SK-N-SH (cell line): ENCODE results near the gene HS2ST1. TPM values are rescaled to one million over a fixed set of nuclear protein-coding genes. Genes with fewer than 3 reads are reported as not detected.

ENCODE experiments used
- CTCF ChIA-PET: fragments of 300-600, 350-600 bp; formaldehyde crosslinking; extraction: SDS; loops from one replicate; lab custom pipeline; 2021; lab: Yijun Ruan, JAX
- POLR2A ChIA-PET: fragments of 350-600 bp; sonication (Branson Sonifier 250); formaldehyde crosslinking; extraction: SDS; loops from one replicate; lab custom pipeline; 2020; ENCODE audit warnings: antibody characterized with exemption, inconsistent platforms; lab: Yijun Ruan, JAX
- DNase-seq: peaks from one replicate; pipeline ENCODE4 v3.0.0; 2012
- H2AFZ ChIP-seq: fragments of 200-600 bp; sonication (generic); 2 replicates; pipeline ENCODE4 v1.8.1; 2016; ENCODE audit warnings: antibody characterized with exemption, mild to moderate bottlenecking, low read depth
- H3F3A ChIP-seq: fragments of 200-600 bp; sonication (generic); replicated peaks from 2 replicates; pipeline ENCODE3; 2016; ENCODE audit warnings: antibody characterized with exemption, mild to moderate bottlenecking; ENCODE audit not compliant: insufficient read depth
- H3K27ac ChIP-seq, 2 experiments: fragments of 200-500 bp in 1 of 2; fragments of 200-600 bp in 1 of 2; sonication (Bioruptor generic) in 1 of 2; sonication (generic), shearing (Covaris generic) in 1 of 2; 2 replicates each; pipeline versions ENCODE4 v1.5.1 to v1.6.1; 2014 to 2016; ENCODE audit warnings: low read depth in 2 of 2, inconsistent platforms in 1 of 2, low read length in 1 of 2, mild to moderate bottlenecking in 1 of 2, mixed read lengths in 1 of 2
- H3K27me3 ChIP-seq: fragments of 200-600 bp; sonication (generic), shearing (Covaris generic); 2 replicates; pipeline ENCODE4 v1.6.1; 2016; ENCODE audit warnings: mixed run types; ENCODE audit not compliant: insufficient read depth
- H3K36me3 ChIP-seq, 2 experiments: fragments of 200-500 bp in 1 of 2; fragments of 200-600 bp in 1 of 2; sonication (Bioruptor generic) in 1 of 2; sonication (generic) in 1 of 2; replicated peaks in 1 of 2; 2 replicates each; pipeline versions ENCODE3 to v1.5.1; 2014 to 2016; ENCODE audit warnings: low read length in 1 of 2, mild to moderate bottlenecking in 1 of 2; ENCODE audit not compliant: insufficient read depth in 2 of 2, control insufficient read depth in 1 of 2
- H3K4me1 ChIP-seq, 2 experiments: fragments of 200-500 bp in 1 of 2; fragments of 200-600 bp in 1 of 2; sonication (Bioruptor generic) in 1 of 2; sonication (generic), shearing (Covaris generic) in 1 of 2; 2 replicates each; pipeline versions ENCODE4 v1.5.1 to v1.6.1; 2014 to 2016; ENCODE audit warnings: low read depth in 1 of 2, low read length in 1 of 2, mixed run types in 1 of 2; ENCODE audit not compliant: insufficient read depth in 2 of 2, control insufficient read depth in 1 of 2
- H3K4me2 ChIP-seq: fragments of 200-600 bp; sonication (generic), shearing (Covaris generic); 2 replicates; pipeline ENCODE4 v1.6.1; 2017; ENCODE audit warnings: mixed run types
- H3K4me3 ChIP-seq, 2 experiments: fragments of 200-500 bp in 1 of 2; fragments of 200-600 bp in 1 of 2; sonication (Bioruptor generic) in 1 of 2; sonication (generic), shearing (Covaris generic) in 1 of 2; 2 replicates each; pipeline versions ENCODE4 v1.5.1 to v1.8.1; 2014 to 2016; ENCODE audit warnings: low read depth in 2 of 2, inconsistent platforms in 1 of 2, low read length in 1 of 2, mild to moderate bottlenecking in 1 of 2, mixed read lengths in 1 of 2, moderate library complexity in 1 of 2
- H3K79me2 ChIP-seq: fragments of 200-600 bp; sonication (generic); 2 replicates; pipeline ENCODE4 v1.8.1; 2017; ENCODE audit warnings: mild to moderate bottlenecking; ENCODE audit not compliant: insufficient read depth
- H3K9ac ChIP-seq: fragments of 200-600 bp; sonication (generic); 2 replicates; pipeline ENCODE4 v1.6.1; 2017; ENCODE audit warnings: mixed run types
- H3K9me2 ChIP-seq: fragments of 200-600 bp; sonication (generic); 2 replicates; pipeline ENCODE4 v1.6.1; 2017; ENCODE audit warnings: mixed run types
- H3K9me3 ChIP-seq: fragments of 200-600 bp; sonication (generic); 2 replicates; pipeline ENCODE4 v1.6.1; 2017; ENCODE audit warnings: mixed run types, mild to moderate bottlenecking, moderate library complexity
- H4K20me1 ChIP-seq: fragments of 200-600 bp; sonication (generic); 2 replicates; pipeline ENCODE4 v1.6.1; 2017; ENCODE audit warnings: mild to moderate bottlenecking, mixed run types; ENCODE audit not compliant: insufficient read depth
- CHD2 ChIP-seq: fragments of 150-350 bp; IDR thresholded peaks from 2 replicates; pipeline ENCODE4 v1.6.1; 2018; ENCODE audit warnings: low read length; ENCODE audit not compliant: partially characterized antibody
- ELF1 ChIP-seq: IDR thresholded peaks from 2 replicates; pipeline ENCODE4 v1.4.0; 2012
- EZH2phosphoT487 ChIP-seq: fragments of 200-600 bp; sonication (generic); IDR thresholded peaks from 2 replicates; pipeline ENCODE4 v1.6.1; 2017; ENCODE audit warnings: low read depth, mixed run types, mild to moderate bottlenecking, antibody characterized with exemption, moderate library complexity, borderline replicate concordance
- FOSL2 ChIP-seq: IDR thresholded peaks from 2 replicates; pipeline ENCODE4 v1.4.0; 2012; ENCODE audit warnings: low read depth, mild to moderate bottlenecking, moderate library complexity, borderline replicate concordance
- FOXJ3 ChIP-seq: sonication (generic); formaldehyde crosslinking; IDR thresholded peaks from 2 replicates; pipeline ENCODE4 v1.5.1; 2020; ENCODE audit warnings: mild to moderate bottlenecking, missing genetic modification reagents
- FOXM1 ChIP-seq: IDR thresholded peaks from 2 replicates; pipeline ENCODE4 v1.4.0; 2012; ENCODE audit warnings: low read depth, mild to moderate bottlenecking
- GABPA ChIP-seq: IDR thresholded peaks from 2 replicates; pipeline ENCODE4 v1.4.0; 2012; ENCODE audit warnings: low read depth, mild to moderate bottlenecking
- GATA2 ChIP-seq: sonication (generic); formaldehyde crosslinking; IDR thresholded peaks from 2 replicates; pipeline ENCODE4 v1.5.0; 2020; ENCODE audit warnings: mild to moderate bottlenecking, missing genetic modification reagents
- JUND ChIP-seq: IDR thresholded peaks from 2 replicates; pipeline ENCODE4 v1.4.0; 2012
- NFIC ChIP-seq: IDR thresholded peaks from 2 replicates; pipeline ENCODE4 v1.4.0; 2012; ENCODE audit warnings: borderline replicate concordance
- NRF1 ChIP-seq: IDR thresholded peaks from 2 replicates; pipeline ENCODE4 v1.6.1; 2012; ENCODE audit warnings: low read depth, mild to moderate bottlenecking, low read length
- RCOR1 ChIP-seq: fragments of 150-350 bp; IDR thresholded peaks from 2 replicates; pipeline ENCODE4 v1.6.1; 2017; ENCODE audit warnings: antibody characterized with exemption, low read length
- RXRA ChIP-seq: IDR thresholded peaks from 2 replicates; pipeline ENCODE4 v1.4.0; 2012; ENCODE audit warnings: low read depth, mild to moderate bottlenecking, borderline replicate concordance
- SMC3 ChIP-seq: IDR thresholded peaks from 2 replicates; pipeline ENCODE4 v1.6.1; 2012; ENCODE audit warnings: low read depth, low read length, improper control_type of control experiment
- TCF12 ChIP-seq: IDR thresholded peaks from 2 replicates; pipeline ENCODE4 v1.4.0; 2012
- TEAD4 ChIP-seq: IDR thresholded peaks from 2 replicates; pipeline ENCODE4 v1.4.0; 2012; ENCODE audit warnings: mild to moderate bottlenecking, borderline replicate concordance; ENCODE audit not compliant: insufficient read depth
- YY1 ChIP-seq: IDR thresholded peaks from 2 replicates; pipeline ENCODE4 v1.4.0; 2012; ENCODE audit warnings: low read depth, mild to moderate bottlenecking
- WGBS: methylation state at CpG from one replicate; pipeline ENCODE4 v1.1.6; 2017; ENCODE audit warnings: low lambda C conversion rate; 5-methylcytosine and 5-hydroxymethylcytosine counted together
- polyA plus RNA-seq, 3 experiments: library from polyadenylated mRNA; depleted of rRNA; stranded (reverse); fragments of >200 nt; gene quantifications; 2 replicates each; pipeline ENCODE4 v1.2.3, GENCODE V29; 2012
- TF ChIP-seq, protein P1 (sequence below): IDR thresholded peaks from 2 replicates; pipeline ENCODE4 v1.4.0; 2012; ENCODE audit warnings: low read depth
- TF ChIP-seq, protein P2 (sequence below): IDR thresholded peaks from 2 replicates; pipeline ENCODE4 v1.4.0; 2012; ENCODE audit warnings: low read depth, borderline replicate concordance
- TF ChIP-seq, protein P3 (sequence below): fragments of 150-350 bp; IDR thresholded peaks from 2 replicates; pipeline ENCODE4 v1.6.1; 2016; ENCODE audit warnings: mild to moderate bottlenecking, low read depth, low read length

Gene HS2ST1
- polyA plus RNA-seq, 1 of the 3 experiments (the other 2 are of a cell fraction), result 16.6 TPM

DNA sequence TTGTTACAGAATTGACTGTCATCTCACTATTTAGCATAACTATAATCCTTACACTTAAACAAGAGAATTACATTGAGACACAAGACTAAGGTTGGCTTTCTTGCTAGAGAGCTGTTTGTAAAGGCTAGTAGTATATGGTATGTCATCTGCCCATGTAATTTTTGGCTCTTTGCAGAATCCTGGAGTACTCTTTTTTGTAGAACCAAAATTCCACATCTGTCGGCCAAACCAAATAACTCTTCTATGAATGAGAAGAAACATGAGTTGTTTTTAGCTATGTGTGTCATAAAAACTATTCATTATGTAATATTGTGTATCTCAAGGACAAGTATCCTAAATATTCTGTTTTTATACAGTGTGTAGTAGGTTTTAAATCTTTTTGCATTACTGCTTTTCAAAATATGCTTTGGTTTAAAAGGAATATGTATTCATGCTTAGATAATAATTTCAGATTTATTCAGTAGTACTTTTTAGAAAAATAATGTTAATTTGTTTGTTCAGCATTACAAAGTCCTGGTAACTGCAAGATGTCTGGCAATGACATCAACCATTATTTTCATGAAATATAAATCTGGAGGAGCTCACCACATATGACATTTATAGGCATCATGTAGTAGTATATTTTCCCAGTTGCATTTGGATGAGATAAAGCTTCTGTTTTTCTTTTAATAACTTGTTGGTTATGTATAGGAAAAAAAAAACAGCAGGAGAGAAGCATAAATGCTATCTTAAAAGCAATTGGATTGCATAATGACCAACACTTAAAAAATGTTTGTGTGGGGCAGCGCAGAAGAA is 159.8 kb downstream of the HS2ST1 start:
- Histone ChIP-seq H3K9me3 (no peaks in the 10 kb centered on the region), H4K20me1 (no peaks in the 10 kb centered on the region), H3K36me3 (peaks cover 0 to 5% of the 10 kb centered on the region in 2 experiments), H2AFZ (no peak overlapping the region), H3K9ac (no peak overlapping the region), H3K9me2 (no peaks in the 10 kb centered on the region; the same call in 1 of the 2 replicates), H3K4me3 (no peak overlapping the region), H3K4me1 (no peaks in the 10 kb centered on the region; a peak in 2 of 4 replicates), H3K27me3 (no peaks in the 10 kb centered on the region), H3K79me2 (no peaks in the 10 kb centered on the region), H3K4me2 (no peak overlapping the region), H3K27ac (no peak overlapping the region), H3F3A (no peaks in the 10 kb centered on the region)
- TF ChIP-seq, protein P1, sequence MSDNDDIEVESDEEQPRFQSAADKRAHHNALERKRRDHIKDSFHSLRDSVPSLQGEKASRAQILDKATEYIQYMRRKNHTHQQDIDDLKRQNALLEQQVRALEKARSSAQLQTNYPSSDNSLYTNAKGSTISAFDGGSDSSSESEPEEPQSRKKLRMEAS, result no peak
- no peak for TF ChIP-seq TCF12
- TF ChIP-seq FOXJ3 (CRISPR knock-in tag), result no peak
- DNase-seq, result no peak
- POLR2A ChIA-PET, result no interaction called here
- 83% methylated on average over 2 of the region's 2 CpGs for WGBS
- CTCF ChIA-PET, result interaction anchor here (0.9 to 6.1 kb wide), 3 partner anchors 10 to 694 kb away, joined by 3 to 41 read pairs (median 5); no protein-coding TSS in a partner anchor

DNA sequence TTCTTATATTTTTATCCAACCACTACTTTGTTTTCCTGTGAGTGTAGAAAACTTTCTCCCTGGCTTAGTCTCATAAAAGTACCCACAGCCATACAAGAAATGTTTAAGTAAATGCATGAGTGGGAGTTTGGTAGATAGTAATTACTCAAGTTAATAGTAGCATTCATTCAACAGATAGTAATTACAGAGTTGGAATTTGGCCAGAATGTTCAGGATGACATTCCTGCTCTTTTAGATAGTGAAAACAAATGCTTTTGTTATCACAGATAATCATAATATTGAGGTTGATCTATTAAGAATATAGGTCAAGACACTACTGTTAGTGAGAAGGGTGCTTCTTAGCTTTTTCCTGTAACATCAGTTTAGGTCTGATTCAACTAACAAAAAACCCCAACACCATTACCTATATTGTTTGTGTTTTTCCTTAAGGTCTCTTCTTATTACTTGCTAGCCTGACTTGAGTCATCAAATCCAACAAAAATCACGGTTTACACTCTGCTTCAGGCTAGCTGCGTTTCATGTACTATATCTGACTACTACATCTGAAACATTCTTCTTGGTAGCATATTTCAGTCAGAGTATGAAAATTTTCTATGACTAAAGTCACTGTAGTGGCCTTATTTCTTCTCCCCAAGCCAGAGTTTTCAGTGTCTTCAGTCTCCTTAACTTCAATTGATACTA is 163.7 kb downstream of the HS2ST1 start:
- ChIA-PET POLR2A (no interaction called here), CTCF (no interaction called here)
- H3K4me1 ChIP-seq, result no peaks in the 10 kb centered on the region; a peak in 2 of 4 replicates
- no peaks in the 10 kb centered on the region for H3K9me2 ChIP-seq
- no peaks in the 10 kb centered on the region for H4K20me1 ChIP-seq
- no peaks in the 10 kb centered on the region for H3K27me3 ChIP-seq
- no peaks in the 10 kb centered on the region; the same call in 1 of the 2 replicates for H3K79me2 ChIP-seq
- H3K9ac ChIP-seq, result no peak overlapping the region
- no peak overlapping the region for H3K4me3 ChIP-seq
- H3F3A ChIP-seq, result no peaks in the 10 kb centered on the region
- H3K9me3 ChIP-seq, result no peaks in the 10 kb centered on the region
- TF ChIP-seq CHD2, result no peak
- TF ChIP-seq, protein P2, sequence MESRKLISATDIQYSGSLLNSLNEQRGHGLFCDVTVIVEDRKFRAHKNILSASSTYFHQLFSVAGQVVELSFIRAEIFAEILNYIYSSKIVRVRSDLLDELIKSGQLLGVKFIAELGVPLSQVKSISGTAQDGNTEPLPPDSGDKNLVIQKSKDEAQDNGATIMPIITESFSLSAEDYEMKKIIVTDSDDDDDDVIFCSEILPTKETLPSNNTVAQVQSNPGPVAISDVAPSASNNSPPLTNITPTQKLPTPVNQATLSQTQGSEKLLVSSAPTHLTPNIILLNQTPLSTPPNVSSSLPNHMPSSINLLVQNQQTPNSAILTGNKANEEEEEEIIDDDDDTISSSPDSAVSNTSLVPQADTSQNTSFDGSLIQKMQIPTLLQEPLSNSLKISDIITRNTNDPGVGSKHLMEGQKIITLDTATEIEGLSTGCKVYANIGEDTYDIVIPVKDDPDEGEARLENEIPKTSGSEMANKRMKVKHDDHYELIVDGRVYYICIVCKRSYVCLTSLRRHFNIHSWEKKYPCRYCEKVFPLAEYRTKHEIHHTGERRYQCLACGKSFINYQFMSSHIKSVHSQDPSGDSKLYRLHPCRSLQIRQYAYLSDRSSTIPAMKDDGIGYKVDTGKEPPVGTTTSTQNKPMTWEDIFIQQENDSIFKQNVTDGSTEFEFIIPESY, result no peak
- TF ChIP-seq EZH2phosphoT487, result no peak
- TF ChIP-seq FOXM1, result no peak
- no peak for TF ChIP-seq TCF12
- TF ChIP-seq JUND, result no peak
- TF ChIP-seq SMC3, result no peak
- TF ChIP-seq ELF1, result no peak
- TF ChIP-seq NRF1, result no peak
- TF ChIP-seq FOSL2, result no peak
- TF ChIP-seq GABPA, result no peak
- no peak for TF ChIP-seq GATA2 (CRISPR knock-in tag)
- TF ChIP-seq RXRA, result no peak
- TF ChIP-seq RCOR1, result no peak
- no peak for TF ChIP-seq NFIC
- TF ChIP-seq TEAD4, result no peak
- no peak for TF ChIP-seq YY1
- TF ChIP-seq, protein P3, sequence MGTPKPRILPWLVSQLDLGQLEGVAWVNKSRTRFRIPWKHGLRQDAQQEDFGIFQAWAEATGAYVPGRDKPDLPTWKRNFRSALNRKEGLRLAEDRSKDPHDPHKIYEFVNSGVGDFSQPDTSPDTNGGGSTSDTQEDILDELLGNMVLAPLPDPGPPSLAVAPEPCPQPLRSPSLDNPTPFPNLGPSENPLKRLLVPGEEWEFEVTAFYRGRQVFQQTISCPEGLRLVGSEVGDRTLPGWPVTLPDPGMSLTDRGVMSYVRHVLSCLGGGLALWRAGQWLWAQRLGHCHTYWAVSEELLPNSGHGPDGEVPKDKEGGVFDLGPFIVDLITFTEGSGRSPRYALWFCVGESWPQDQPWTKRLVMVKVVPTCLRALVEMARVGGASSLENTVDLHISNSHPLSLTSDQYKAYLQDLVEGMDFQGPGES, result no peak
- TF ChIP-seq, all 33 proteins: peak for 0
- no peak overlapping the region for H3K4me2 ChIP-seq
- peaks cover 0 to 5% of the 10 kb centered on the region in 2 experiments for H3K36me3 ChIP-seq
- H3K27ac ChIP-seq, result no peak overlapping the region
- 77% methylated on average over 2 of the region's 2 CpGs for WGBS
- DNase-seq, result no peak
- H2AFZ ChIP-seq, result no peak overlapping the region
